Mesenchymal stem cell (in vitro differentiated cells and primary cell): Measurements from ENCODE around the gene ASCC2.

Experiments
- DNase-seq: peaks from one replicate; pipeline ENCODE4 v3.0.0-alpha.2; 2013
- H2AFZ ChIP-seq: one replicate; pipeline ENCODE4 v1.6.1; 2013; ENCODE audit warnings: low read depth, mild to moderate bottlenecking, control low read depth, inconsistent platforms, low read length, moderate library complexity
- H2AK5ac ChIP-seq: 2 replicates; pipeline ENCODE4 v1.6.1; 2013; ENCODE audit warnings: low read length, moderate library complexity, mild to moderate bottlenecking, inconsistent platforms; ENCODE audit not compliant: severe bottlenecking
- H2BK120ac ChIP-seq: one replicate; pipeline ENCODE4 v1.6.1; 2013; ENCODE audit warnings: low read depth, mild to moderate bottlenecking, inconsistent platforms, low read length, moderate library complexity
- H2BK12ac ChIP-seq, 2 experiments: one replicate each; pipeline ENCODE4 v1.6.1; 2013; ENCODE audit warnings: inconsistent platforms in 2 of 2, low read length in 2 of 2, mild to moderate bottlenecking in 2 of 2, moderate library complexity in 2 of 2, control low read depth in 1 of 2
- H2BK15ac ChIP-seq: one replicate; pipeline ENCODE4 v1.6.1; 2013; ENCODE audit warnings: mild to moderate bottlenecking, low read depth, inconsistent platforms; ENCODE audit not compliant: poor library complexity, severe bottlenecking
- H2BK5ac ChIP-seq: 2 replicates; pipeline ENCODE4 v1.6.1; 2013; ENCODE audit warnings: low read depth, mild to moderate bottlenecking, low read length, control low read depth, inconsistent platforms; ENCODE audit not compliant: poor library complexity, severe bottlenecking
- H3K14ac ChIP-seq, 2 experiments: one replicate each; pipeline ENCODE4 v1.6.1; 2013; ENCODE audit warnings: inconsistent platforms in 2 of 2, low read length in 2 of 2, control low read depth in 1 of 2, mild to moderate bottlenecking in 1 of 2, moderate library complexity in 1 of 2
- H3K18ac ChIP-seq, 2 experiments: one replicate each; pipeline ENCODE4 v1.6.1; 2013; ENCODE audit warnings: inconsistent platforms in 2 of 2, low read length in 2 of 2, control low read depth in 1 of 2, low read depth in 1 of 2, mild to moderate bottlenecking in 1 of 2
- H3K23ac ChIP-seq, 2 experiments: one replicate each; pipeline ENCODE4 v1.6.1; 2013; ENCODE audit warnings: inconsistent platforms in 2 of 2, low read length in 2 of 2, mild to moderate bottlenecking in 2 of 2, moderate library complexity in 2 of 2, control low read depth in 1 of 2
- H3K27ac ChIP-seq: 2 replicates; pipeline ENCODE4 v1.5.1; 2013; ENCODE audit warnings: mild to moderate bottlenecking, moderate library complexity, low read length, control low read depth, inconsistent platforms; ENCODE audit not compliant: poor library complexity, severe bottlenecking
- H3K27me3 ChIP-seq, 2 experiments: 2 replicates each; pipeline versions ENCODE4 v1.6.1 to v1.7.0; 2013; ENCODE audit warnings: low read length in 2 of 2, mild to moderate bottlenecking in 2 of 2, moderate library complexity in 2 of 2, control low read depth in 1 of 2, inconsistent platforms in 1 of 2; ENCODE audit not compliant: control insufficient read depth in 1 of 2, insufficient read depth in 1 of 2
- H3K36me3 ChIP-seq, 2 experiments: 2 replicates each; pipeline versions ENCODE4 v1.6.1 to v1.7.0; 2013; ENCODE audit warnings: low read length in 2 of 2, control low read depth in 1 of 2, inconsistent platforms in 1 of 2, low read depth in 1 of 2, mild to moderate bottlenecking in 1 of 2; ENCODE audit not compliant: insufficient read depth in 2 of 2, control insufficient read depth in 1 of 2
- H3K4ac ChIP-seq, 2 experiments: one replicate each; pipeline ENCODE4 v1.6.1; 2013; ENCODE audit warnings: inconsistent platforms in 2 of 2, low read length in 2 of 2, mild to moderate bottlenecking in 2 of 2, moderate library complexity in 2 of 2, control low read depth in 1 of 2, low read depth in 1 of 2
- H3K4me1 ChIP-seq: 2 replicates; pipeline ENCODE4 v1.6.1; 2013; ENCODE audit warnings: low read depth, low read length, control low read depth; ENCODE audit not compliant: control insufficient read depth, insufficient read depth
- H3K4me2 ChIP-seq: 2 replicates; pipeline ENCODE4 v1.6.1; 2013; ENCODE audit warnings: low read length, mild to moderate bottlenecking, inconsistent platforms; ENCODE audit not compliant: poor library complexity, severe bottlenecking
- H3K4me3 ChIP-seq, 2 experiments: 2 replicates each; pipeline versions ENCODE4 v1.5.1 to v1.7.0; 2013; ENCODE audit warnings: low read length in 2 of 2, mild to moderate bottlenecking in 2 of 2, control low read depth in 1 of 2, low read depth in 1 of 2; ENCODE audit not compliant: insufficient read depth in 1 of 2
- H3K79me1 ChIP-seq: replicated peaks from 2 replicates; pipeline ENCODE4 v1.6.1; 2013; ENCODE audit warnings: mild to moderate bottlenecking, control low read depth, low read length, inconsistent platforms; ENCODE audit not compliant: poor library complexity, severe bottlenecking
- H3K9ac ChIP-seq: 2 replicates; pipeline ENCODE4 v1.7.0; 2013; ENCODE audit warnings: mild to moderate bottlenecking, low read length, moderate library complexity
- H3K9me3 ChIP-seq: 2 replicates; pipeline ENCODE4 v1.7.0; 2013; ENCODE audit warnings: mild to moderate bottlenecking, low read length; ENCODE audit not compliant: control insufficient read depth
- H4K8ac ChIP-seq: one replicate; pipeline ENCODE4 v1.6.1; 2013; ENCODE audit warnings: inconsistent platforms, mild to moderate bottlenecking, low read length, moderate library complexity
- H4K91ac ChIP-seq: one replicate; pipeline ENCODE4 v1.6.1; 2013; ENCODE audit warnings: mild to moderate bottlenecking, low read length, inconsistent platforms
- WGBS: methylation state at CpG from one replicate; pipeline ENCODE4 v1.1.7; 2013; ENCODE audit warnings: mixed read lengths; 5-methylcytosine and 5-hydroxymethylcytosine counted together

ASCC2 gene

DNA sequence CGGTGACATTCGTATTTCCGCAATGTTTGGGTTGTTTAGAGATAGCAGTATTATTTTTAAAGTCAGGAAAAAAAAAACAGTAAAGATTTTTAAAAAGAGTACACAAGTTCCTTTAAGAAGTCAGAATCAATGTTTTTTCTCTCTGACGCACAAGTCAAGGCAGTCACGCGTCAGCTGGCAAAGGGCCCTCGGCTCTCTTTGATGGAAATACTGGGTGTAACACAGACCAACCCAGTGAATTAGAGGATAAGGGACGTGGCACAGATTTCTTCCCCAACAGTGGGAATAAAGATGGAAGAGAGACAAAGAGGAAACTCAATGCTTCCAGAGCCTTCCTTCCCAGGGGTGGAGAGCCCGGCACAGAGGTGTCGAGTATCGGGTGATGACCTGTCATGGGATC, 13.4 kb downstream of the ASCC2 start:
- H2BK5ac ChIP-seq = no peak overlapping the region
- 96% methylated on average over 11 of the region's 11 CpGs for WGBS
- H2AFZ ChIP-seq = no peak overlapping the region

GRCh38 chr22:29821291-29822016, 16.6 kb downstream of the ASCC2 start:
- DNase-seq = peak; percentile 97
- Histone ChIP-seq H2BK15ac (no peak overlapping the region), H4K91ac (no peak overlapping the region), H3K14ac (no peak overlapping the region), H3K4me3 (no peak overlapping the region), H3K4ac (no peak overlapping the region), H3K9me3 (no peaks in the 10 kb centered on the region), H2BK5ac (no peak overlapping the region), H3K18ac (peak overlapping the region in 1 of 2 experiments; percentile 60), H3K4me2 (no peak overlapping the region), H3K4me1 (no peaks in the 10 kb centered on the region), H3K27ac (no peak overlapping the region), H2AK5ac (no peak overlapping the region), H4K8ac (no peak overlapping the region), H3K23ac (no peak overlapping the region), H2BK12ac (no peak overlapping the region), H3K79me1 (peaks cover 5% of the 10 kb centered on the region), H2BK120ac (no peak overlapping the region), H3K36me3 (peaks cover 46 to 61% of the 10 kb centered on the region in 2 experiments), H3K27me3 (no peaks in the 10 kb centered on the region), H3K9ac (no peak overlapping the region), H2AFZ (no peak overlapping the region)
- 27% methylated on average over 7 of the region's 7 CpGs for whole genome bisulfite sequencing

More for the DNA sequence above, 13.4 kb downstream of the ASCC2 start:
- Histone ChIP-seq H3K4me2 (no peak overlapping the region), H3K79me1 (peaks cover 16% of the 10 kb centered on the region), H3K14ac (no peak overlapping the region), H3K4ac (no peak overlapping the region), H3K36me3 (peaks cover 32 to 55% of the 10 kb centered on the region in 2 experiments), H4K8ac (no peak overlapping the region), H3K27me3 (no peaks in the 10 kb centered on the region), H3K9ac (no peak overlapping the region), H2BK12ac (no peak overlapping the region), H2BK120ac (no peak overlapping the region), H2AK5ac (no peak overlapping the region), H3K23ac (no peak overlapping the region), H2BK15ac (no peak overlapping the region), H4K91ac (no peak overlapping the region), H3K18ac (no peak overlapping the region), H3K9me3 (no peaks in the 10 kb centered on the region), H3K4me1 (no peaks in the 10 kb centered on the region), H3K27ac (no peak overlapping the region), H3K4me3 (no peak overlapping the region)
- DNase-seq = no peak

DNA sequence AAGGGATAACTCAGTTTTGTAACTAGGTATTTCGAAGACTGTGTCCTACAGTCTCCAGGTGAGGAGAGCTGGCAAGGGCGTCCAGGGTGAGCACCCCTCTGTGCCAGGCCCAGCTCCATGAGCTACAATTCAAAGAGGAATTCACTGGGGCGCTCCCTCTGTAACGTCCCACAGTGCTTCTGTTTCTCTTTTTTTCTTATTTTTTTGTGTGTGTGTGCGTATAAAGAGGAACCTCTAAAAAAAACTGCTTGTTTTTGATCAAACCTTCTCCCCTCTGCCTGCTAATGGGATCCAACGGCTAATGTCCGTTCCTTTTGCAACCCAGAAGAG, 17.1 kb downstream of the ASCC2 start:
- Histone ChIP-seq H3K36me3 (peaks cover 49 to 61% of the 10 kb centered on the region in 2 experiments), H4K91ac (no peak overlapping the region), H2AK5ac (no peak overlapping the region), H3K4me3 (no peak overlapping the region), H4K8ac (no peak overlapping the region), H3K4ac (no peak overlapping the region), H3K27ac (no peak overlapping the region), H3K4me1 (no peaks in the 10 kb centered on the region), H2BK12ac (peak overlapping the region in 1 of 2 experiments; percentile 6), H2BK15ac (no peak overlapping the region), H3K4me2 (no peak overlapping the region), H3K9ac (no peak overlapping the region), H2AFZ (no peak overlapping the region), H3K23ac (no peak overlapping the region), H3K79me1 (peaks cover 5% of the 10 kb centered on the region), H2BK5ac (no peak overlapping the region), H2BK120ac (no peak overlapping the region), H3K9me3 (no peaks in the 10 kb centered on the region), H3K27me3 (no peaks in the 10 kb centered on the region), H3K18ac (peak overlapping the region in 1 of 2 experiments; percentile 60), H3K14ac (no peak overlapping the region)
- 73% methylated on average over 7 of the region's 7 CpGs for WGBS
- DNase-seq = no peak

- no peak for DNase-seq
- H2AFZ ChIP-seq = no peak overlapping the region
- H3K79me1 ChIP-seq = peaks cover 1% of the 10 kb centered on the region
- H3K4me1 ChIP-seq = no peaks in the 10 kb centered on the region
- no peak overlapping the region for H3K14ac ChIP-seq
- H3K27me3 ChIP-seq = no peaks in the 10 kb centered on the region
- no peak overlapping the region for H3K4ac ChIP-seq
- H3K9me3 ChIP-seq = no peaks in the 10 kb centered on the region
- no peak overlapping the region for H4K8ac ChIP-seq
- no peak overlapping the region for H3K27ac ChIP-seq
- H3K9ac ChIP-seq = no peak overlapping the region
- no peak overlapping the region for H3K23ac ChIP-seq
- WGBS = 57% methylated on average over 2 of the region's 2 CpGs
- H2BK12ac ChIP-seq = no peak overlapping the region
- H2AK5ac ChIP-seq = no peak overlapping the region
- no peak overlapping the region for H3K18ac ChIP-seq
- peaks cover 44 to 56% of the 10 kb centered on the region in 2 experiments for H3K36me3 ChIP-seq
- no peak overlapping the region for H3K4me2 ChIP-seq
- no peak overlapping the region for H3K4me3 ChIP-seq
- H2BK5ac ChIP-seq = no peak overlapping the region
- no peak overlapping the region for H2BK120ac ChIP-seq
- no peak overlapping the region for H4K91ac ChIP-seq
- H2BK15ac ChIP-seq = no peak overlapping the region
Measured at GRCh38 chr22:29819501-29819900, 18.6 kb downstream of the ASCC2 start.
